Mammary epithelial cell (primary cell): ENCODE measurements around the gene PANK1.

Experiments
- CTCF ChIP-seq, 2 donors: IDR thresholded peaks in 1 of 2; conservative IDR thresholded peaks in 1 of 2; 2 replicates each; pipeline ENCODE4 v1.5.1; 2011 to 2012; ENCODE audit warnings: inconsistent platforms in 2 of 2, low read length in 2 of 2, mild to moderate bottlenecking in 2 of 2, control low read depth in 1 of 2, low read depth in 1 of 2; ENCODE audit not compliant: insufficient read depth in 1 of 2; ENCODE audit errors: extremely low read depth in 1 of 2
- EZH2 ChIP-seq: IDR thresholded peaks from 2 replicates; pipeline ENCODE4 v1.6.1; 2012; ENCODE audit warnings: low read length, inconsistent platforms, borderline replicate concordance

DNA sequence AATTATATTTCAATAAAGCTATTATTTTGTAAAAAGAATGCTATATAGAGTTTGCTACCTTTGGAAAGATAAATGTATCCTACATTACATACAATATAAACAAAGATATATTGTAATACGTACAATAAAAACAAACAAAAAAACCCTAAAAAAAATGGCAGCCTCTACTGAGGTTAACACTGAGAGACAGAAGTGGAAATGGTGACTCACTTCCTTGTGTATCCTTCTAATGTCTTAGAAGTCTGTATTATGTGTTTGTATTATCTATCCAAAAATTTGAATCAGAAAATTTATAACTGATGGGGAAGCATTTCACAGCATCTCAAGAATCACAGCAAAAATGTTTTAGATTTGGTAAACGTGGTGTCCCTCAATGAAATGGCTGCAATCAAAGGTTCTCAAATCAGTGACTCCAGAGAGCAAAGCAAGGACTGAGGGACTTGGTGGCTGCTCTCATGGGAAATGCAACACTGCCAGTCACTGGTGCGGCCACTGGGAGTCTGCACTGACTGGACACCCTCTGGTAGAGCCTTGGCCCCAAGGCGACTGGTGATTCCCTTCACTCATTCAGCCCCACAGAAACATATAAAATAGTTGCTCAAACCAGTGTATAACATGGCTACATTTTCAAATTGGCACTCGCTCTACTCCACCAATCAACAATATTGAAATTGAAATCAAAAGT lies 53.8 kb downstream of the PANK1 start:
- TF ChIP-seq CTCF (conservative IDR thresholded peaks at IDR 0.05 in 1 of 2, IDR thresholded peaks at IDR 0.05 in 1 of 2; ENCODE audit: extremely low read depth in 1 of 2, insufficient read depth in 1 of 2, low read depth in 1 of 2, low read length in 2 of 2) (no peak), EZH2 (no peak)
